AG09309 (cell line): ENCODE measurements around the gene PDE6B.

ENCODE experiments used
- DNase-seq: peaks from one replicate; pipeline ENCODE4 v3.0.0-alpha.2; 2010; ENCODE audit warnings: low read depth
- H3K4me3 ChIP-seq: 2 replicates; pipeline ENCODE4 v1.5.1; 2011; ENCODE audit warnings: mild to moderate bottlenecking, low read depth, low read length, moderate library complexity; ENCODE audit not compliant: control insufficient read depth
- CTCF ChIP-seq: IDR thresholded peaks from 2 replicates; pipeline ENCODE4 v1.5.1; 2011; ENCODE audit warnings: mild to moderate bottlenecking, low read depth, low read length, inconsistent platforms; ENCODE audit not compliant: insufficient read depth, control insufficient read depth; ENCODE audit errors: missing control alignments

Gene PDE6B

DNA sequence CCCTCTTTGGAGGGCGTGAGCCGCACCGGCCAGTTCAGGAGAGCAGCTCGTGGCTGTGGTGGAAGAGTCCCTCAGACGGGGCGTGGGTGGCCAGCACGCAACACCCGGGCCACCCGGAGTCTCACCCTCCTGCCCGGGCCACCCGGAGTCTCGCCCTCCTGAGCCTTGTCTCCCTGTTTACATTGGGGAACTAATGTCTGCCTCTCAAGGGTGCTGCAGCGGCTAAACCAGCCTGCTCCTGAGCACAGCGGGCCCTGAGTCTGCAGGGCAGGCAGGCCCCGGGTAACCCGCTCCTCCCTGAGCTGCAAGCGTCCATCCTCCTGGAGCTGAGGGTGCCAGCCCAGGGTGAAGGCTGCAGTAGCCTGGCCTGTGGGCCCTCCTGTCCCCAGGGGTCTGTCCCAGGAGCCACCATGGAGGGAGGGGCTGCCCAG, 3.0 kb downstream of the PDE6B start:
- DNase-seq: no peak
- no peak overlapping the region for H3K4me3 ChIP-seq
- no peak for TF ChIP-seq CTCF

- H3K4me3 ChIP-seq: no peak overlapping the region
- DNase-seq: no peak
- TF ChIP-seq CTCF: no peak
Measured at GRCh38 chr4:628821-629635, 3.7 kb downstream of the PDE6B start.

DNA sequence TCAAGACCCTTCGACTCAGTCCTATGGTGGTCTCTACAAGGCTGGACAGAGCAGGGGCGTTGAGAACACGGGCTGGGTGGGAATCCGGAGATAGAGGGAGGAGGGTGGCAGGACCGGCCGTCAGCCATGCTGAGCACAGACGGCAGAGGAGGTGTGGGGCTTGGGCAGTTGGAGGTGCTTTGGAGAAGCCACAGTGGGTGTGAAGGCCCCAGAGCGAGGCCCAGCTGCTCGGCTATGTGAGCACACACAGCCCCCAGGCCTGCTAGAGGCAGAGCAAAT, 4.2 kb downstream of the PDE6B start:
- DNase-seq: no peak
- no peak for TF ChIP-seq CTCF
- H3K4me3 ChIP-seq: no peak overlapping the region

DNA sequence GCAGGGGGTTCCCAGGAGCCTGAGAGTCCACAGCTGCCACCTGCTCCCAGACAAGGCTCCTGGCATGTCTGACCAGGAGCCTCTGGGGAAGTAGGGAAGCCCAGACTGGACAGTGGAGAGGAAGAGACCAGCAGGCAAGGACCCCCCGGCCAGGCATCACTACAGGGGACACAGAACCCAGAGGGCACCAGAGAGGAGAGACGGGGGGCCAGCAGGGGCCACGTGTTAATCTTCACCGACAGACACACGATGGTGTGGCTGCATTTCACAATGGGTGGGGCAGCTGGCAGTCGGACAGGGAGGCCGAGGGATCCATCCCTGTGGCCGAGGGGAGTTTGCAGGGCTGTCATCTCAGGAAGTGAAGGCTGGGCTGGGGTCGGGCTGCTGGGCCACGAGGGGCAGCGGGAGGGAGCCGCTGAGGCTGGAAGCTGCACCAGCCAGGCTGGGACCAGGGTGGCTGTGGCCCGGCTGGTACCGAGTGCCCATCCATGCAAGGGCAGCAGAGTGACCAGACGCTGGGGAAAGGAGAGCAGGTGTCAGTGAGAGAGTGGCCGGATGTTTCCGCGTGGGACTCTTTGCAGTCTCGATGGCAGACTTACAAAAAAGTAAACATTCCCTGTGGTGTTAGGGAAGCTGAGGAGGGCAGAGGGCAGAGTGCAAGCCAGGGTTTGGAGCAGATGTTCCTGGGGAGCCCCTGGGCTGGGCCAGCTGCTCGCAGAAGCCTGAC, 4.7 kb downstream of the PDE6B start:
- no peak for TF ChIP-seq CTCF
- DNase-seq: no peak

DNA sequence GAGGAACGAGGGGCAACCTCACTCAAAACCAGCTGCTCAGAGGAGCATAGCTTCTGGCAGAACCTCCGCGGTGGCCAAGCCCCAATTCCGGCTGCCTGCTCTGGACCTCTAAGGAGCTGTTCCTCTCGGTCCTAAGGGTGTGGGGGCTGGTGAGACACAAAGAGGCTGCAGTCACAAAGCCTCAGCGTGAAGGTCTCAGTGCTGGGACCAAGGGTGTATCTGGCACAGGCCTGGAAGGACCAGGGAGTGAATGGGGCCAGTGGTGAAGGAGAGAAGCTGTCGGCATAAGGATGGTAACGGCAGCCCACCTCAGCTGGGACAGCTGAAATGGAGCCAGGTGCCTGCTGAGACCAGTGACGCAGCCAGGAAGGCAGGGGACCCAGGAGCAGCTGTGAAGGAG, 5.3 kb downstream of the PDE6B start:
- TF ChIP-seq CTCF: no peak
- H3K4me3 ChIP-seq: no peak overlapping the region
- DNase-seq: no peak

More for the DNA sequence above, 4.7 kb downstream of the PDE6B start:
- no peak overlapping the region for H3K4me3 ChIP-seq

- TF ChIP-seq CTCF: no peak
- no peak overlapping the region for H3K4me3 ChIP-seq
- DNase-seq: no peak
Measured at GRCh38 chr4:632196-632790, 6.9 kb downstream of the PDE6B start.
